ENCODE measurements around the gene RAB35. TPM values are rescaled to one million over a fixed set of nuclear protein-coding genes. Genes with fewer than 3 reads are reported as not detected.

The RAB35 gene
- total and polyA plus RNA-seq, 9 of the 15 experiments (the other 6 are each of a cell fraction or from before 2014, with no cell fraction given), result 0.65 to 76.3 (median 38.9) TPM

GRCh38 chr12:120090626-120091295 is 25.8 kb downstream of the RAB35 start (continued):
- TF ChIP-seq ZNF511 (CRISPR knock-in tag; IDR thresholded peaks at IDR 0.05) (no peak), TOE1 (IDR thresholded peaks at IDR 0.05; ENCODE audit: borderline replicate concordance) (no peak), TOE1 (CRISPR knock-in tag; IDR thresholded peaks at IDR 0.05; ENCODE audit: borderline replicate concordance, low read depth) (no peak), KLF16 (IDR thresholded peaks at IDR 0.05) (no peak), CXXC5 (CRISPR knock-in tag; IDR thresholded peaks at IDR 0.05) (no peak), CC2D1A (IDR thresholded peaks at IDR 0.05) (no peak), POLR3A (IDR thresholded peaks at IDR 0.05; ENCODE audit: borderline replicate concordance, extremely low read depth, insufficient read depth, insufficient read length) (no peak), KAT7 (CRISPR knock-in tag; IDR thresholded peaks at IDR 0.05; ENCODE audit: borderline replicate concordance) (no peak)
- TF ChIP-seq, protein P1, sequence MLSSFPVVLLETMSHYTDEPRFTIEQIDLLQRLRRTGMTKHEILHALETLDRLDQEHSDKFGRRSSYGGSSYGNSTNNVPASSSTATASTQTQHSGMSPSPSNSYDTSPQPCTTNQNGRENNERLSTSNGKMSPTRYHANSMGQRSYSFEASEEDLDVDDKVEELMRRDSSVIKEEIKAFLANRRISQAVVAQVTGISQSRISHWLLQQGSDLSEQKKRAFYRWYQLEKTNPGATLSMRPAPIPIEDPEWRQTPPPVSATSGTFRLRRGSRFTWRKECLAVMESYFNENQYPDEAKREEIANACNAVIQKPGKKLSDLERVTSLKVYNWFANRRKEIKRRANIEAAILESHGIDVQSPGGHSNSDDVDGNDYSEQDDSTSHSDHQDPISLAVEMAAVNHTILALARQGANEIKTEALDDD (IDR thresholded peaks at IDR 0.05), result no peak
- TF ChIP-seq, protein P2, sequence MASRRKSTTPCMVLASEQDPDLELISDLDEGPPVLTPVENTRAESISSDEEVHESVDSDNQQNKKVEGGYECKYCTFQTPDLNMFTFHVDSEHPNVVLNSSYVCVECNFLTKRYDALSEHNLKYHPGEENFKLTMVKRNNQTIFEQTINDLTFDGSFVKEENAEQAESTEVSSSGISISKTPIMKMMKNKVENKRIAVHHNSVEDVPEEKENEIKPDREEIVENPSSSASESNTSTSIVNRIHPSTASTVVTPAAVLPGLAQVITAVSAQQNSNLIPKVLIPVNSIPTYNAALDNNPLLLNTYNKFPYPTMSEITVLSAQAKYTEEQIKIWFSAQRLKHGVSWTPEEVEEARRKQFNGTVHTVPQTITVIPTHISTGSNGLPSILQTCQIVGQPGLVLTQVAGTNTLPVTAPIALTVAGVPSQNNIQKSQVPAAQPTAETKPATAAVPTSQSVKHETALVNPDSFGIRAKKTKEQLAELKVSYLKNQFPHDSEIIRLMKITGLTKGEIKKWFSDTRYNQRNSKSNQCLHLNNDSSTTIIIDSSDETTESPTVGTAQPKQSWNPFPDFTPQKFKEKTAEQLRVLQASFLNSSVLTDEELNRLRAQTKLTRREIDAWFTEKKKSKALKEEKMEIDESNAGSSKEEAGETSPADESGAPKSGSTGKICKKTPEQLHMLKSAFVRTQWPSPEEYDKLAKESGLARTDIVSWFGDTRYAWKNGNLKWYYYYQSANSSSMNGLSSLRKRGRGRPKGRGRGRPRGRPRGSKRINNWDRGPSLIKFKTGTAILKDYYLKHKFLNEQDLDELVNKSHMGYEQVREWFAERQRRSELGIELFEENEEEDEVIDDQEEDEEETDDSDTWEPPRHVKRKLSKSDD (conservative IDR thresholded peaks at IDR 0.05; ENCODE audit: low read length), result no peak
